Measurements from ENCODE around the gene ZNF597.

ZNF597 gene

GRCh38 chr16:3401719-3402397 lies 41.4 kb downstream of the ZNF597 start:
- peak overlapping the region; percentile 78 for H3K4me3 ChIP-seq (ENCODE audit: low read length)
- TF ChIP-seq CTCF (IDR thresholded peaks at IDR 0.05; ENCODE audit: insufficient read depth, low read depth, low read length, missing control alignments), result no peak
- DNase-seq (ENCODE audit: low read depth), result peak; percentile 8

GRCh38 chr16:3400779-3401688 lies 42.3 kb downstream of the ZNF597 start, which contains the start of the genes ZNF174 and ZSCAN32:
Gene ZNF174 (plus strand): TSS chr16:3401215. CDS start chr16:3402005, 790 bp downstream.
Gene ZSCAN32 (minus strand): TSS chr16:3401004. CDS start chr16:3397557, 3,447 bp downstream.
- TF ChIP-seq CTCF (IDR thresholded peaks at IDR 0.05; ENCODE audit: insufficient read depth, low read depth, low read length, missing control alignments), result no peak
- peak; percentile 100 for DNase-seq (ENCODE audit: low read depth)
- H3K4me3 ChIP-seq (ENCODE audit: low read length), result peak within 1 kb of the TSS; percentile 78

GRCh38 chr16:3400446-3400778 lies 42.9 kb downstream of the ZNF597 start:
- no peak for TF ChIP-seq CTCF (IDR thresholded peaks at IDR 0.05; ENCODE audit: insufficient read depth, low read depth, low read length, missing control alignments)
- H3K4me3 ChIP-seq (ENCODE audit: low read length), result peak overlapping the region; percentile 78
- peak; percentile 2 for DNase-seq (ENCODE audit: low read depth)

- no peak for TF ChIP-seq CTCF (IDR thresholded peaks at IDR 0.05; ENCODE audit: insufficient read depth, low read depth, low read length, missing control alignments)
- no peak overlapping the region for H3K4me3 ChIP-seq (ENCODE audit: low read length)
- DNase-seq (ENCODE audit: low read depth), result no peak
These were observed 53.5 kb downstream of the ZNF597 start for GRCh38 chr16:3389663-3390338.

- no peak overlapping the region for H3K4me3 ChIP-seq (ENCODE audit: low read length)
- DNase-seq (ENCODE audit: low read depth), result no peak
- TF ChIP-seq CTCF (IDR thresholded peaks at IDR 0.05; ENCODE audit: insufficient read depth, low read depth, low read length, missing control alignments), result no peak
These were observed 55.0 kb downstream of the ZNF597 start for GRCh38 chr16:3388325-3388724.

- no peak overlapping the region for H3K4me3 ChIP-seq (ENCODE audit: low read length)
- DNase-seq (ENCODE audit: low read depth), result no peak
- TF ChIP-seq CTCF (IDR thresholded peaks at IDR 0.05; ENCODE audit: insufficient read depth, low read depth, low read length, missing control alignments), result no peak
These were observed 60.3 kb downstream of the ZNF597 start for GRCh38 chr16:3383045-3383448.

All from epithelial cell of esophagus (primary cell).